A172 (cell line): ENCODE data around the gene RABGGTB. TPM values are rescaled to one million over a fixed set of nuclear protein-coding genes. Genes with fewer than 3 reads are reported as not detected.
"Not testable (repeated sequence)": the region's sequence is repeated elsewhere in the genome, so short reads cannot be mapped to it uniquely, and the experiment has no call there.

Experiments used
- DNase-seq: peaks from one replicate; pipeline ENCODE4 v3.0.0-alpha.2; 2015; ENCODE audit warnings: low spot score
- total RNA-seq: library from RNA; depleted of rRNA; stranded (reverse); fragments of >200 nt; shearing (Covaris generic); gene quantifications from 2 replicates; pipeline ENCODE4 v1.2.3, GENCODE V29; 2014; rRNA removed

RABGGTB gene
- total RNA-seq, 1 experiment from 2014 or later: 93.6 TPM

DNA sequence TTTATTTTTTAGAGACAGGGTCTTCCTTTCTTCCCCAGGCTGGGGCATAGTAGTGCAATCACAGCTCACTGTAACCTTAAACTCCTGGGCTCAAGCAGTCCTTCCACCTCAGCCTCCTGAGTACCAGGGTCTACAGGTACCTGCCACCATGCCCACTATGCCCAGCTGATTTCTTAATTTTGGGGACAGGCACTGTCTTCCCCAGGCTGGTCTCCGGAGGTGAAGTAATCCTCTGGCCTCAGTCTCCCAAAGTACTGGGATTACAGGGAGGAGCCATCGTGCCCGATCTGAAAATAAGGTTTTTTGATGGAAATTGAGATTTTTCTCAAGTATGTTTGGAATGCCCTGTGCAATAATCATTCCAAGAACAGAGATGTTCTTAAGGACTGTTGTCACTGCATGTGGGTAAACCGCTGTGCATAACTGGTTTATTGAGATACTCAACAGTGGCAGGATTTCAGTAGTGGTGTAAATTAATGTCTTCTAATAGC is 9.7 kb downstream of the RABGGTB start:
- no peak for DNase-seq

- no peak for DNase-seq
Observed at GRCh38 chr1:75796376-75797272, 10.6 kb downstream of the RABGGTB start, which contains the start of gene MSH4. MSH4 (plus strand) TSS chr1:75796882; CDS start chr1:75796986, 104 bp downstream.

DNA sequence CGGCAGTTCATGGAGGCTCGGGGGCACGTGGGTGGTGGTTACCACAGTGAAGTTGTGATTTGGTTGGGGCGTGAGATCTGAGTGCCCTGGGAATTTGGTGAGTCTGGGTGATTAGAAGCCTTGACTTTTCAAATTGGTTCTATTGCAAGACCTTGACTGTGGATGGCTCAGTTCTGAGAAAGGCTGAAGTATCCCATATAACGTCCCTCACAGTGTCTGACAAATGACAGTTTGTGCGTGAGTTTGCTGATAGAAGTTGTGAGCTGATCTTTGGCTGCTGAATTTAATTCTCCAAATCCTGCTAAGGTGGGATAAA is 11.2 kb downstream of the RABGGTB start:
- DNase-seq: no peak

DNA sequence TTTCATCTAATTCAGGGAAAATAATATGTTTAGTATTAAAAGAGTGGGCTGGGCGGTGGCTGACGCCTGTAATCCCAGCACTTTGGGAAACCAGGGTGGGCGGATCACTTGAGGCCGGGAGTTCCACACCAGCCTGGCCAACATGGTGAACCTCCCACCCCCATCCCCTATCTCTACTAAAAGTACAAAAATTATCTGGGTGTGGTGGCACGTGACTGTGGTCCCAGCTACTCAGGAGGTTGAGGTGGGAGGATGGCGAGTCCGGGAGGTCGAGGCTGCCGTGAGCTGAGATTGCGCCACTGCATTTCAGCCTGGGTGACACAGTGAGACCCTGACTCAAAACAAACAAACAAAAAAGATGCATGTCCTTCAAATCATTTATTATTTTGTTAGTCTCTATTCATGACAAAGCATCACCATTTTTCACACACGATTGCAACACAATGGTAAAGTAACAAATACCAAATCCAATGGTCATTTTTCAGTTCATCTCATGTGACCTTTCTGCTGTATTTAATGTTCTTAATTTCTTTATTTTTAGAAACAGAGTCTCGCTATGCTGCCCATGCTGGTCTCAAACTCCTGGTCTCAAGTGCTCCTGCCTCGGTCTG is 11.7 kb downstream of the RABGGTB start:
- no peak for DNase-seq

- not testable (repeated sequence) for DNase-seq
Observed at GRCh38 chr1:75801480-75801879, 15.4 kb downstream of the RABGGTB start.

GRCh38 chr1:75808921-75809320 is 22.9 kb downstream of the RABGGTB start:
- DNase-seq: no peak

DNA sequence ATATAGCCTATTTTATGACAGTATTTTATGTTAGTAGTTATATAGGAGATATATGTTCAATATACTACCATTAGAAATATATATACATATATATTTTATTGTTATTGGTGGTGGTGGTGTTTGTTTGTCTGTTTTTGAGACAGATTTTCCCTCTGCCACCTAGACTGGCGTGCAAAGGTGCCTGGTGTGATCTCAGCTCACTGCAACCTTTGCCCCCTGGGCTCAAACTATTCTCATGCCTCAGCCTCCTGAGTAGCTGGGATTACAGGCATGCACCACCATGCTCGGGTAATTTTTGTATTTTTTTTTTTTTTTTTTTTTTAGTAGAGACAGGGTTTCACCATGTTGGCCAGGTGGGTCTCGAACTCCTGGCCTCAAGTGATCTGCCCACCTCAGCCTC is 24.1 kb downstream of the RABGGTB start:
- not testable (repeated sequence) for DNase-seq

DNA sequence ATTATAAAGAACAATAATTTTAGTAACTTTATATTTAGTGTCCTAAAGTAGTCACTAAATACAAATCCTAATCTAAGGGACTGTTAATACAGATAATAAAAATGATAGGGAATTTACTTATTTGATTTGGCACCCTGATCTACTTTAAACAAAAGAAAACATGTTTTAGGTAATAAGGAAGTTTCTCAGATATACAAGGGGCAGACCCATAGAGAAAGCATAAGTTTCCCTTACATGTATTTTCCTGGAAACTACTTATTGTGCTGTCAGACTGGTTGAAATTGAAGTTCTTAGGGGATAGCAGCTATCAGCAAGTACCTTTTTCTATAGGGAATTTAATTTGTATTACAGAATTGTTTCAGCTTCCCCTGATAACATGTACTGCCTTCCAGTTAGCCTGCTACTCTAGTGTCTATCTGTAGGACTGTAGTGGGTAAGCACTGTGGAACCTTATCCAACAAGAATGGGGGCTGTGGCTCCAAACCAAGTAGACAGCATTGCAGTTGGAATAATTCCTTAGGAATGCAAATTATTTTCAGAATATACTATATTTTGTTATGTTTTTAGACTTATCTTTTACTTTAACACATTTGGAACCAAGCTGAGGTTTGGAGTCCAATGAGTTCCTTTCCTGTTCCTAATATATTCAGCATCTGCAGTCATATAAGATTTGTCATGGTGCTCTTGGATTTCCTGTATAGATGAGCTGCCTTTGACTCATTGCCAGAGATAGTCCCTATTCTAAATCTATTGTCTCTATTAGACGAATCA is 25.3 kb downstream of the RABGGTB start:
- no peak for DNase-seq

- DNase-seq: no peak
Observed at GRCh38 chr1:75812065-75812464, 26.0 kb downstream of the RABGGTB start.

DNA sequence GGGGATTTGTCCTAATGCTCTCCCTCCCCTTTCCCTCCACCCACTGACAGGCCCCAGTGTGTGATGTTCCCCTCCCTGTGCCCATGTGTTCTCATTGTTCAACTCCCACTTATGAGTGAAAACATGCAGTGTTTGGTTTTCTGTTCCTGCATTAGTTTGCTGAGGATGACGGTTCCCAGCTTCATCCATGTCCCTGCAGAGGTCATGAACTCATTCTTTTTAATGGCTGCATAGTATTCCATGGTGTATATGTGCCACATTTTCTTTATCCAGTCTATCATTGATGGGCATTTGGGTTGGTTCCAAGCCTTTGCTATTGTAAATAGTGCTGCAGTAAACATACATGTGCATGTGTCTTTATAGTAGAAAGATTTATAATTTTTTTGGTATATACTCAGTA is 37.5 kb downstream of the RABGGTB start:
- not testable (repeated sequence) for DNase-seq

DNA sequence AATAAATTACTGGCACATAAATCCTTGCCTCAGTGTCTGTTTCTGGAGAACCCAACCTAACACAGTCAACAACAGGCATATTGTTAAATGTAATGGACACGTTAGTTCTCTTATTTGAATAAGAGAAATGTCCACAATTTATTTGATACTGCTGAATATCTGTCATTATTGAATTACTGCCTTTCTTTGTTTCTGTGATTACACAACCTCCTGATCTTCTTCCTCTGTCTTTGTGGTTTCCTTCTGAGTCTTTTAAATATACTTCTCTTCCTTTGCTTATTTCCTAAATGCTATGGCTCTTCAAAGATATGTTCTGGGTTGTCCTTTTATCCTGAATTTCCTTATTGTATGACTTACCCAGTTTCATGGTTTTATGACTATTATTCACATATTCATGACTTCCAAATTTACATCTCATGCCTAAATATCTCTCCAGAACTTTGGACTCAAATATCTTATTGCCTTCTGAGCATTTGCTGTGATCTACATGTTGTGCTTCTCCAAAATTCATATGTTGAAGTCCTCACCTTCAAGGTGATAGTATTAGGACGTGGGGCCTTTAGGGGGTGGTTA is 50.6 kb downstream of the RABGGTB start:
- no peak for DNase-seq

DNA sequence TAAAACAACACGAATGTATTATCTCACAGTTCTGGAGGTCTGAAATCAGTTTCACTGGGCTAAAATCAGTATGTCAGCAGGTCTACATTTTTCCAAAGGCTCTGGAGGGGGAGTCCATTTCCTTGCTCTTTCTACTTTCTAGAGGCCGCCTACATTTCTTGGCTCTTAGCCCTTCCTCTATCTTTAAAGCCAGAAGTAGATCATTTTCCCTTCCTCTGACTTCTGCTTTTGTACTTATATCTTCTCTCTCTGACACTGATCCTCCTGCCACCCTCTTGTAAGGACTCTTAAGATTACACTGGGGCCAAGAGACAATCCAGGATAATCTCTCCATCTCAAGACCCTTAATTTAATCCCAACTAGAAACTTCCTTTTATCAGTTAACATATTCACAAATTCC is 52.0 kb downstream of the RABGGTB start:
- no peak for DNase-seq

DNA sequence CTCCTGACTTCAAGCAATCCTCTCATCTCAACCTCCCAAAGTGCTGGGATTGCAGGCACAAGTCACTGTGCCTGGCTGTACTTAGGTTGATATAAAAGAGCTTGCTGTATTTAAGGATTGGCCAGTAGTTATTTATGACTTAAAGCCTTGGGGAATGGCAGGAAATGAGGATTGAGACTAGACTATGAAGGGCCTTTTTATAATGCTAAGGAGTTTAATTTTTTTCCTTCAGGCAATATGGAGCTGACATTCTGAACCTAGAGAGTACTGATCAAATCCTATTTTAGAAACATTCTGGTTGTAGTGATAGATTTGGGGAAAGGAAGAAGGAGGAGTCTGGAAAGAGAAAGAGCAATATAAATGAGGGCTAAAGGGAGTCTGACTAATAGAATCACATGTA is 55.4 kb downstream of the RABGGTB start:
- no peak for DNase-seq

Other genes starting within 250 kb of the RABGGTB start
- gene SLC44A5, start 175.1 kb upstream of the RABGGTB start, total RNA-seq: 3.4 and 3.7 TPM in 2 replicates
- 27.6 and 33.6 TPM in 2 replicates for gene ACADM, start 61.5 kb upstream of the RABGGTB start, total RNA-seq
- gene MSH4, start 10.6 kb downstream of the RABGGTB start, total RNA-seq: 0.02 and 0.05 TPM in 2 replicates
- not detected in 2 replicates for gene ASB17, start 146.1 kb downstream of the RABGGTB start, total RNA-seq